HCT116 (cell line): ENCODE results near the gene LGALS12. TPM values are rescaled to one million over a fixed set of nuclear protein-coding genes. Genes with fewer than 3 reads are reported as not detected.

Source experiments
- ATAC-seq: fragments of 200-7000 bp; cut with Tn5 transposase; 2 replicates; pipeline ENCODE4 v1.9.1; 2020; ENCODE audit warnings: mild to moderate bottlenecking, moderate library complexity
- BruUV-seq: library from RNA; stranded (reverse); fragments of 400-500 nt; replicated peaks from 2 replicates; lab custom pipeline; 2021; lab: Mats Ljungman, UMichigan
- CTCF ChIA-PET: fragments of 300-600 bp; sonication (Branson Sonifier 250); formaldehyde crosslinking; loops from one replicate; lab custom pipeline; 2021; ENCODE audit warnings: antibody characterized with exemption; lab: Charles Lee
- POLR2A ChIA-PET: fragments of 300-600, 350-600 bp; sonication (Branson Sonifier 250); formaldehyde crosslinking; loops from one replicate; lab custom pipeline; 2021; ENCODE audit warnings: antibody characterized with exemption; lab: Charles Lee
- RAD21 ChIA-PET, 2 experiments: fragments of 300-600 bp; sonication (Branson Sonifier 250); formaldehyde crosslinking; loops; one replicate each; lab custom pipeline; 2023; ENCODE audit warnings: low total read pairs in 2 of 2; ENCODE audit not compliant: uncharacterized antibody in 2 of 2, unreplicated experiment in 2 of 2, low non-redundant PET in 1 of 2; lab: Charles Lee
- DNase-seq: peaks from one replicate; pipeline ENCODE4 v3.0.0-alpha.2; 2010; ENCODE audit warnings: low read depth, low spot score
- H2AFZ ChIP-seq: fragments of 200-600 bp; shearing (Covaris generic), sonication (generic); 2 replicates; pipeline ENCODE4 v1.6.1; 2017; ENCODE audit warnings: low read depth, mixed run types, mixed read lengths, antibody characterized with exemption, low read length; ENCODE audit not compliant: poor library complexity, severe bottlenecking
- H3K27ac ChIP-seq: 2 replicates; pipeline ENCODE4 v1.5.1; 2012; ENCODE audit warnings: low read depth, low read length
- H3K27me3 ChIP-seq: fragments of 200-600 bp; sonication (generic); 2 replicates; pipeline ENCODE4 v1.6.1; 2016; ENCODE audit warnings: mixed run types, low read length, mixed read lengths; ENCODE audit not compliant: insufficient read depth
- H3K36me3 ChIP-seq, 2 experiments: fragments of 200-500 bp in 1 of 2; fragments of 200-600 bp in 1 of 2; sonication (Bioruptor generic) in 1 of 2; sonication (generic) in 1 of 2; 2 replicates each; pipeline versions ENCODE4 v1.5.1 to v1.6.1; 2014 to 2016; ENCODE audit warnings: low read length in 2 of 2, inconsistent platforms in 1 of 2, mixed read lengths in 1 of 2, mixed run types in 1 of 2; ENCODE audit not compliant: insufficient read depth in 2 of 2, control insufficient read depth in 1 of 2
- H3K4me1 ChIP-seq, 2 experiments: fragments of 200-600 bp in 1 of 2; sonication (generic) in 1 of 2; 2 replicates each; pipeline versions ENCODE4 v1.5.1 to v1.6.1; 2012 to 2017; ENCODE audit warnings: low read length in 2 of 2, inconsistent platforms in 1 of 2, mild to moderate bottlenecking in 1 of 2, mixed read lengths in 1 of 2, mixed run types in 1 of 2, moderate library complexity in 1 of 2; ENCODE audit not compliant: insufficient read depth in 2 of 2, control insufficient read depth in 1 of 2
- H3K4me2 ChIP-seq: fragments of 200-600 bp; sonication (generic); 2 replicates; pipeline ENCODE4 v1.6.1; 2017; ENCODE audit warnings: mixed run types, low read length, mixed read lengths
- H3K4me3 ChIP-seq, 2 experiments: fragments of 200-600 bp in 1 of 2; sonication (generic) in 1 of 2; replicated peaks in 1 of 2; 2 replicates each; pipeline ENCODE4 v1.5.1; 2011 to 2016; ENCODE audit warnings: low read length in 2 of 2, control low read depth in 1 of 2, low read depth in 1 of 2, mild to moderate bottlenecking in 1 of 2, mixed read lengths in 1 of 2, mixed run types in 1 of 2
- H3K79me2 ChIP-seq: fragments of 200-600 bp; sonication (generic); 2 replicates; pipeline ENCODE4 v1.6.1; 2017; ENCODE audit warnings: mild to moderate bottlenecking, mixed run types, low read length, moderate library complexity, mixed read lengths; ENCODE audit not compliant: insufficient read depth
- H3K9ac ChIP-seq: fragments of 200-600 bp; sonication (generic); 2 replicates; pipeline ENCODE4 v1.6.1; 2016; ENCODE audit warnings: low read length, mixed read lengths
- H3K9me2 ChIP-seq: fragments of 200-600 bp; sonication (generic), shearing (Covaris generic); 2 replicates; pipeline ENCODE4 v1.6.1; 2017; ENCODE audit warnings: mixed run types, mild to moderate bottlenecking, moderate library complexity; ENCODE audit not compliant: insufficient read depth
- H3K9me3 ChIP-seq, 2 experiments: fragments of 200-500 bp in 1 of 2; fragments of 200-600 bp in 1 of 2; sonication (Bioruptor generic) in 1 of 2; sonication (generic) in 1 of 2; 2 replicates each; pipeline ENCODE4 v1.6.1; 2014 to 2017; ENCODE audit warnings: low read length in 2 of 2, mixed read lengths in 2 of 2, inconsistent platforms in 1 of 2, low read depth in 1 of 2, mild to moderate bottlenecking in 1 of 2, mixed run types in 1 of 2, moderate library complexity in 1 of 2; ENCODE audit not compliant: control insufficient read depth in 1 of 2, insufficient read depth in 1 of 2
- H4K20me1 ChIP-seq: fragments of 200-600 bp; sonication (generic), shearing (Covaris generic); 2 replicates; pipeline ENCODE4 v1.6.1; 2017; ENCODE audit warnings: mixed run types, mild to moderate bottlenecking, moderate library complexity; ENCODE audit not compliant: insufficient read depth
- CBX3 ChIP-seq: IDR thresholded peaks from 2 replicates; pipeline ENCODE4 v1.6.1; 2012; ENCODE audit warnings: low read depth
- CTCF ChIP-seq, 3 experiments: fragments of 200-600 bp in 1 of 3; sonication (generic) in 1 of 3; IDR thresholded peaks in 2 of 3; conservative IDR thresholded peaks in 1 of 3; 2 replicates each; pipeline ENCODE4 v1.5.1; 2012 to 2017; ENCODE audit warnings: low read depth in 2 of 3, low read length in 2 of 3, antibody characterized with exemption in 1 of 3, borderline replicate concordance in 1 of 3, control low read depth in 1 of 3, mild to moderate bottlenecking in 1 of 3, mixed read lengths in 1 of 3, mixed run types in 1 of 3, moderate library complexity in 1 of 3; ENCODE audit not compliant: insufficient read depth in 1 of 3
- EGR1 ChIP-seq: IDR thresholded peaks from 2 replicates; pipeline ENCODE4 v1.6.1; 2012; ENCODE audit warnings: low read depth
- ELF1 ChIP-seq: IDR thresholded peaks from 2 replicates; pipeline ENCODE4 v1.6.1; 2012; ENCODE audit warnings: low read depth, borderline replicate concordance
- EZH2 ChIP-seq: fragments of 200-600 bp; sonication (generic); IDR thresholded peaks from 2 replicates; pipeline ENCODE4 v1.6.1; 2017; ENCODE audit warnings: antibody characterized with exemption, mixed run types
- EZH2phosphoT487 ChIP-seq: fragments of 200-600 bp; IDR thresholded peaks from 2 replicates; pipeline ENCODE4 v1.6.1; 2018; ENCODE audit warnings: antibody characterized with exemption, borderline replicate concordance
- FOSL1 ChIP-seq: IDR thresholded peaks from 2 replicates; pipeline ENCODE4 v1.6.1; 2012; ENCODE audit warnings: low read depth
- JUND ChIP-seq: IDR thresholded peaks from 2 replicates; pipeline ENCODE4 v1.6.1; 2012
- MAX ChIP-seq: IDR thresholded peaks from 2 replicates; pipeline ENCODE4 v1.6.1; 2012
- POLR2AphosphoS5 ChIP-seq: IDR thresholded peaks from 2 replicates; pipeline ENCODE4 v1.6.1; 2011; ENCODE audit warnings: mild to moderate bottlenecking, low read depth, low read length, moderate library complexity
- RAD21 ChIP-seq: IDR thresholded peaks from 2 replicates; pipeline ENCODE4 v1.6.1; 2012; ENCODE audit warnings: low read depth, mild to moderate bottlenecking
- SIN3A ChIP-seq: IDR thresholded peaks from 2 replicates; pipeline ENCODE4 v1.6.1; 2012; ENCODE audit warnings: low read depth
- SP1 ChIP-seq: IDR thresholded peaks from 2 replicates; pipeline ENCODE4 v1.6.1; 2012; ENCODE audit warnings: low read depth
- SRF ChIP-seq: IDR thresholded peaks from 2 replicates; pipeline ENCODE4 v1.6.1; 2012; ENCODE audit warnings: low read depth
- TCF7L2 ChIP-seq: IDR thresholded peaks from 2 replicates; pipeline ENCODE4 v1.7.0; 2011; ENCODE audit warnings: borderline replicate concordance, inconsistent platforms; ENCODE audit not compliant: insufficient read depth, insufficient read length; ENCODE audit errors: extremely low read depth
- ZBTB33 ChIP-seq: IDR thresholded peaks from 2 replicates; pipeline ENCODE4 v1.6.1; 2011; ENCODE audit warnings: mild to moderate bottlenecking, low read length, moderate library complexity; ENCODE audit not compliant: insufficient replicate concordance; ENCODE audit errors: extremely low read depth
- ZFX ChIP-seq: fragments of 450-650 bp; IDR thresholded peaks from 2 replicates; pipeline ENCODE4 v1.6.1; 2017
- ZNF274 ChIP-seq: fragments of 200-500 bp; sonication (Bioruptor generic); IDR thresholded peaks from 2 replicates; pipeline ENCODE4 v1.6.1; 2014; ENCODE audit warnings: mild to moderate bottlenecking, low read depth, low read length, inconsistent platforms
- intact Hi-C: fragments of 100-400 bp; cut with micrococcal nuclease; formaldehyde crosslinking; loops from 2 replicates; pipeline ENCODE4 v1.10.0; 2022
- total RNA-seq: library from RNA; stranded (reverse); gene quantifications from one replicate; pipeline ENCODE4 v1.2.1, GENCODE V29; 2021; ENCODE audit not compliant: unreplicated experiment
- TF ChIP-seq, protein P1 (sequence below): IDR thresholded peaks from 2 replicates; pipeline ENCODE4 v1.6.1; 2012; ENCODE audit warnings: low read depth

Gene LGALS12
- total RNA-seq, 1 experiment from 2014 or later, result not detected

- TF ChIP-seq EGR1 (no peak), ELF1 (no peak), POLR2AphosphoS5 (no peak), SRF (no peak), TCF7L2 (no peak)
These were observed 29.1 kb downstream of the LGALS12 start (continued) for GRCh38 chr11:63534895-63535461.

DNA sequence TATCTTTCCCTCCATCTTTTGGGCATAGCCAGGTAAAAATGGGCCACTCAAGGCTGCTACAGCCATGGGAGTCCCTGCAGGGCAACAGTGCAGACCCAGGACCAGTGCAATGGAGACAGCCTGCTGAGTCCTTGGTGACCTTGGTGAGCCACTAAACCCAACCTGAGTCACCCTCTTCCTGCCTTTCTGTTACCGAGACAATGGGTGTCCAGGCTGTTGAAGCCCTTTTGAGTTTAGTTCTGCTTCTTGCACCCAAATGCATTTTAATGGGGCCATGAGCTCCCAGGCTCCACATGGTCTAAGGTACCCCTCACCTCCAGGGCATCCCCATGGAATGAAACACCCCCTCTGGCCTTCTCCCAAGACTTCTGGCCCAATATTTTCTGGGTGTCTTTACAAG lies 29.9 kb downstream of the LGALS12 start:
- TF ChIP-seq EZH2, result no peak
- no peak for TF ChIP-seq JUND
- no peak for TF ChIP-seq EZH2phosphoT487
- TF ChIP-seq SP1, result no peak
- no peak for TF ChIP-seq CTCF (IDR thresholded peaks at IDR 0.05 in 2 of 3, conservative IDR thresholded peaks at IDR 0.05 in 1 of 3; ENCODE audit: borderline replicate concordance in 1 of 3, insufficient read depth in 1 of 3, low read depth in 2 of 3, low read length in 2 of 3)
- TF ChIP-seq ZNF274, result no peak
- no peak for TF ChIP-seq CBX3
- no peak for TF ChIP-seq MAX
- TF ChIP-seq, protein P1, sequence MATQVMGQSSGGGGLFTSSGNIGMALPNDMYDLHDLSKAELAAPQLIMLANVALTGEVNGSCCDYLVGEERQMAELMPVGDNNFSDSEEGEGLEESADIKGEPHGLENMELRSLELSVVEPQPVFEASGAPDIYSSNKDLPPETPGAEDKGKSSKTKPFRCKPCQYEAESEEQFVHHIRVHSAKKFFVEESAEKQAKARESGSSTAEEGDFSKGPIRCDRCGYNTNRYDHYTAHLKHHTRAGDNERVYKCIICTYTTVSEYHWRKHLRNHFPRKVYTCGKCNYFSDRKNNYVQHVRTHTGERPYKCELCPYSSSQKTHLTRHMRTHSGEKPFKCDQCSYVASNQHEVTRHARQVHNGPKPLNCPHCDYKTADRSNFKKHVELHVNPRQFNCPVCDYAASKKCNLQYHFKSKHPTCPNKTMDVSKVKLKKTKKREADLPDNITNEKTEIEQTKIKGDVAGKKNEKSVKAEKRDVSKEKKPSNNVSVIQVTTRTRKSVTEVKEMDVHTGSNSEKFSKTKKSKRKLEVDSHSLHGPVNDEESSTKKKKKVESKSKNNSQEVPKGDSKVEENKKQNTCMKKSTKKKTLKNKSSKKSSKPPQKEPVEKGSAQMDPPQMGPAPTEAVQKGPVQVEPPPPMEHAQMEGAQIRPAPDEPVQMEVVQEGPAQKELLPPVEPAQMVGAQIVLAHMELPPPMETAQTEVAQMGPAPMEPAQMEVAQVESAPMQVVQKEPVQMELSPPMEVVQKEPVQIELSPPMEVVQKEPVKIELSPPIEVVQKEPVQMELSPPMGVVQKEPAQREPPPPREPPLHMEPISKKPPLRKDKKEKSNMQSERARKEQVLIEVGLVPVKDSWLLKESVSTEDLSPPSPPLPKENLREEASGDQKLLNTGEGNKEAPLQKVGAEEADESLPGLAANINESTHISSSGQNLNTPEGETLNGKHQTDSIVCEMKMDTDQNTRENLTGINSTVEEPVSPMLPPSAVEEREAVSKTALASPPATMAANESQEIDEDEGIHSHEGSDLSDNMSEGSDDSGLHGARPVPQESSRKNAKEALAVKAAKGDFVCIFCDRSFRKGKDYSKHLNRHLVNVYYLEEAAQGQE, result no peak
- TF ChIP-seq FOSL1, result no peak
- TF ChIP-seq RAD21, result no peak
- TF ChIP-seq ZFX, result no peak
- no peak for TF ChIP-seq POLR2AphosphoS5
- no peak for TF ChIP-seq EGR1
- no peak for TF ChIP-seq SIN3A
- TF ChIP-seq ZBTB33, result no peak
- no peaks in the 10 kb centered on the region; the same call in 1 of the 2 replicates for H3K27me3 ChIP-seq
- DNase-seq (no peak), ATAC-seq (no peak)
- peaks cover 0 to 8% of the 10 kb centered on the region in 2 experiments; a peak in 2 of 4 replicates for H3K4me1 ChIP-seq
- no peak overlapping the region for H3K4me2 ChIP-seq
- H3K4me3 ChIP-seq, result no peak overlapping the region
- H3K9me3 ChIP-seq, result no peaks in the 10 kb centered on the region
- H3K79me2 ChIP-seq, result no peaks in the 10 kb centered on the region
- no TSS peak for BruUV-seq
- CTCF ChIA-PET, result no interaction called here
- RAD21 ChIA-PET, result no interaction called here
- no peak overlapping the region for H2AFZ ChIP-seq
- no peaks in the 10 kb centered on the region for H3K9me2 ChIP-seq
- no peak overlapping the region for H3K27ac ChIP-seq
- intact Hi-C loops, result no loop called here
- no peaks in the 10 kb centered on the region for H3K36me3 ChIP-seq
- H3K9ac ChIP-seq, result no peak overlapping the region
- no peaks in the 10 kb centered on the region for H4K20me1 ChIP-seq
- POLR2A ChIA-PET, result no interaction called here
